ENCODE data around the gene TNFRSF8. TPM values are rescaled to one million over a fixed set of nuclear protein-coding genes. Genes with fewer than 3 reads are reported as not detected.

Gene TNFRSF8
- total RNA-seq, 1 donor from 2014 or later, result 0.52 TPM

DNA sequence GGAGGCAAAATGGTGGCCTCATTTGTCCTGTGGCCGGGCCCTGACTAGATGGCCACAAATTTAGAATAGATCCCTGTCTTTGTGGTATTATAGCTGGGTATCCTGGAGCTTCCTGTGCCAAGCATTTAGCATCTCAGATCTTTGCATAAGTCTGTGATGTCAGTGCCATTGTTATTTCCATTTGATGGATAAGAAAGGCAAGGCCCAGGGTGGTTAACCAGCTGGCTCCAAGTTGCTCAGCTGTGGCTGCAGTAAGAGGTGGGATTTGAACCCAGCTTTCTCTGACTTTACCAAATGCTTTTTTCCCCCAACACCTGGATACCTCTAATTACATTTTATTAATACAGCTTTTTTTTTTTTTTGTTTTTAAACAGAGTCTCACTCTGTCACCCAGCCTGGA is 11.7 kb upstream of the TNFRSF8 start:
- Histone ChIP-seq H3K4me1 (ENCODE audit: control insufficient read depth in 3 of 3, insufficient read depth in 3 of 3, low read length in 3 of 3) (peaks cover 22 to 26% (median 25%) of the 10 kb centered on the region in 3 donors), H3K27me3 (ENCODE audit: control insufficient read depth in 3 of 3, insufficient read depth in 3 of 3, low read length in 3 of 3) (peaks cover 0 to 4% (median 0%) of the 10 kb centered on the region in 3 donors), H3K36me3 (ENCODE audit: control insufficient read depth in 3 of 3, insufficient read depth in 3 of 3, low read length in 3 of 3) (no peaks in the 10 kb centered on the region), H3K9me3 (ENCODE audit: control insufficient read depth in 3 of 3, low read length in 3 of 3) (no peaks in the 10 kb centered on the region), H3K27ac (ENCODE audit: low read depth, low read length) (peak overlapping the region; percentile 94), H3K9ac (ENCODE audit: low read depth in 1 of 3, low read length in 3 of 3) (peak overlapping the region in 2 of 3 donors; percentile 66 to 76), H3K4me3 (ENCODE audit: low read length in 3 of 3) (no peak overlapping the region)

DNA sequence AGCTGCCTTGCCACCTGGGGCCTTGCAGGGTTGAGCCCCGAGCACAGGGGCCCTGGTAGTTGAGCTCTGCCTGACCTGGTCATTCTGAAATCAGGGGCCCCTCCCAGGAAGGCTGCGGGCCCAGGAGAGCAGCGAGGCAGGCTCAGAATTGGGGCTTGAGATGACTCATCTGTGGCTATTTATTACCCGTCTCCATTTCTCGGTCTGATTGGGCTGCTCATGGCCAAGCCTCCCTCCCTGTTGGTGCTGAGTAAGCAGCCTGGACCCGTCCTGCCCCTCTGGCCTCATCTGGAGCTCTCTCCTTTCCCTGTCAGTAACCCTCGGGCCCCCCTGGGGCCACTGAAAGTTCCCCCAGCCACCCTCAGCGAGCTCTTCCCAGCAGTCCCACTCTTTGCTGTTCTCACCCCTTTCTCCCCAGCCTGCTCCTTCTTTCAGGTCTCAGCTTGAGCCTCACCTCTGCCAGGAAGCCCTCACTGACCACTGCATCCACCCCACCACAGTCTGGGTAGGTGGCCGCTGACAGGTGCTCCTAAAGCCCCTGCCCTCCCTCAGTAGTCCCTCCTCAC is 11.0 kb upstream of the TNFRSF8 start:
- H3K9me3 ChIP-seq (ENCODE audit: control insufficient read depth in 3 of 3, low read length in 3 of 3), result no peaks in the 10 kb centered on the region
- H3K27me3 ChIP-seq (ENCODE audit: control insufficient read depth in 3 of 3, insufficient read depth in 3 of 3, low read length in 3 of 3), result no peaks in the 10 kb centered on the region
- peaks cover 22 to 26% (median 25%) of the 10 kb centered on the region in 3 donors for H3K4me1 ChIP-seq (ENCODE audit: control insufficient read depth in 3 of 3, insufficient read depth in 3 of 3, low read length in 3 of 3)
- no peaks in the 10 kb centered on the region for H3K36me3 ChIP-seq (ENCODE audit: control insufficient read depth in 3 of 3, insufficient read depth in 3 of 3, low read length in 3 of 3)
- H3K27ac ChIP-seq (ENCODE audit: low read depth, low read length), result peak overlapping the region; percentile 94
- H3K9ac ChIP-seq (ENCODE audit: low read depth in 1 of 3, low read length in 3 of 3), result peak overlapping the region; percentile 66 to 76 (median 75)
- H3K4me3 ChIP-seq (ENCODE audit: low read length in 3 of 3), result peak overlapping the region; percentile 5 to 45 (median 45)

GRCh38 chr1:12052997-12053686 is 10.0 kb upstream of the TNFRSF8 start:
- no peaks in the 10 kb centered on the region for H3K36me3 ChIP-seq (ENCODE audit: control insufficient read depth in 3 of 3, insufficient read depth in 3 of 3, low read length in 3 of 3)
- H3K4me1 ChIP-seq (ENCODE audit: control insufficient read depth in 3 of 3, insufficient read depth in 3 of 3, low read length in 3 of 3), result peaks cover 22 to 26% (median 25%) of the 10 kb centered on the region in 3 donors
- H3K4me3 ChIP-seq (ENCODE audit: low read length in 3 of 3), result peak overlapping the region in 1 of 3 donors; percentile 32
- no peaks in the 10 kb centered on the region for H3K9me3 ChIP-seq (ENCODE audit: control insufficient read depth in 3 of 3, low read length in 3 of 3)
- H3K27me3 ChIP-seq (ENCODE audit: control insufficient read depth in 3 of 3, insufficient read depth in 3 of 3, low read length in 3 of 3), result no peaks in the 10 kb centered on the region
- peak overlapping the region; percentile 94 for H3K27ac ChIP-seq (ENCODE audit: low read depth, low read length)
- H3K9ac ChIP-seq (ENCODE audit: low read depth in 1 of 3, low read length in 3 of 3), result peak overlapping the region in 1 of 3 donors; percentile 45

DNA sequence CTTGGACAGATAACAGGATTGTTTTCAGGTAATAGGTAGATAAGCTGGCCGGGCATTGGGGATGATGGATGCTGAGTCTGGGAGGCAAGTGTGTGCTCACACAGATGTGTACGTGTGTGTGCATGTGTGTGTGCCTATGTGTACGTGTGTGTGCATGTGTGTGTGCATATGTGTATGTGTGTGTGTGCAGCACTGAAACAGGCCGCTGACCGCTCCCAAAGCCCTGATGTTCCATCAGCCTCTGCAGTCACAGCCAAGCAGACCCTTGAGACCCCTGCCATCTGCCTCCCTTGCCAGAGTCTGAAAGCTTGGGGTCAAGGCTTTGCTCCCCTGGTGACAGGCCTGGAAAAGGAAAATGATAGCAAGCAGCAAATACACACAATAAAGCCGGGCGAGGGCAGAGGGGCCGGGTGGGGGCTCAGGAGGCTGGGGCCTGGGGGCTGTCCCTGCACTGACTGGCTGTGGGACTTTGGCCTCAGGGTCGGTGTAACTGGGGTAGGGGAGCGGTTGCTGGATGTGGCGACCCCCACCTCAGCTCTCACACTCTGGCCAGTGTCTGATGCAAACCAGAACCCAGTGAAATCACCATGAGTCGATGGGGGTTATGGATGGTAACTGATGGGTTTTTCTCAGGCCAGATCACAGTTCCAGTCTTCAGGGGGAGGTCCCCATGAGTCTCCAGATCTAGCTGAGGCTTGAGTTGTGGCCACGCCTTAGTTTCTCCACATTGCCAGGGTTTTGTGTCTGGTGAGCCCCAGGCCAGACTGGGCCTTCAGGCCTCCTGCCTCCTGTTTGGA is 9.2 kb upstream of the TNFRSF8 start:
- no peaks in the 10 kb centered on the region for H3K27me3 ChIP-seq (ENCODE audit: control insufficient read depth in 3 of 3, insufficient read depth in 3 of 3, low read length in 3 of 3)
- no peaks in the 10 kb centered on the region for H3K36me3 ChIP-seq (ENCODE audit: control insufficient read depth in 3 of 3, insufficient read depth in 3 of 3, low read length in 3 of 3)
- H3K4me3 ChIP-seq (ENCODE audit: low read length in 3 of 3), result no peak overlapping the region
- H3K9me3 ChIP-seq (ENCODE audit: control insufficient read depth in 3 of 3, low read length in 3 of 3), result no peaks in the 10 kb centered on the region
- H3K27ac ChIP-seq (ENCODE audit: low read depth, low read length), result peak overlapping the region; percentile 94
- H3K4me1 ChIP-seq (ENCODE audit: control insufficient read depth in 3 of 3, insufficient read depth in 3 of 3, low read length in 3 of 3), result peaks cover 22 to 26% (median 25%) of the 10 kb centered on the region in 3 donors
- peak overlapping the region in 1 of 3 donors; percentile 45 for H3K9ac ChIP-seq (ENCODE audit: low read depth in 1 of 3, low read length in 3 of 3)

- Histone ChIP-seq H3K27me3 (ENCODE audit: control insufficient read depth in 3 of 3, insufficient read depth in 3 of 3, low read length in 3 of 3) (peaks cover 0 to 7% (median 3%) of the 10 kb centered on the region in 3 donors), H3K27ac (ENCODE audit: low read depth, low read length) (no peak overlapping the region), H3K9ac (ENCODE audit: low read depth in 1 of 3, low read length in 3 of 3) (no peak overlapping the region), H3K9me3 (ENCODE audit: control insufficient read depth in 3 of 3, low read length in 3 of 3) (no peaks in the 10 kb centered on the region), H3K4me3 (ENCODE audit: low read length in 3 of 3) (no peak overlapping the region), H3K36me3 (ENCODE audit: control insufficient read depth in 3 of 3, insufficient read depth in 3 of 3, low read length in 3 of 3) (no peaks in the 10 kb centered on the region), H3K4me1 (ENCODE audit: control insufficient read depth in 3 of 3, insufficient read depth in 3 of 3, low read length in 3 of 3) (peaks cover 22 to 26% (median 25%) of the 10 kb centered on the region in 3 donors)
Measured at GRCh38 chr1:12055259-12055658, 7.8 kb upstream of the TNFRSF8 start.

DNA sequence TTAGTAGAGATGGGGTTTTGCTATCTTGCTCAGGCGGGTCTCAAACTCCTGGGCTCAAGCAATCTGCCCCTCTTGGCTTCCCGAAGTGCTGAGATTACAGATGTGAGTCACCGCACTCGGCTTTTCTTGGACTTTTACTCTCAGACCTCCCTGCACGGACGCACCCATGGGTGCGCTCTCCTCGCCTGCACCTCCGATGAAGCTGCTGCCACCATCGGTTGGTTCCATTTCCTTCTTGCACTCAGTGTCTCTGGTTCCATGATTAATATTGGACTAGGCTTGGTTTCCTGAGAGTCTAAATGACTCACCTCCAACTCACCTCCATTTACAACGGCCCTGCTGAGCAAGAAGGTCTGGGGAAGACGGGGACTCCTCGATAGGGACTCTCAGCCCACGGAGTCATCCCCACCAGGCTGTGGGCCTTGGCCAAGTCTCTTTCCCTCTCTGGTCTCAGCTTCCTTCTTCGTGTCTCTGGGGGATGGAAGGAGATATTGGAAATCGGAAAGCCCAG is 6.7 kb upstream of the TNFRSF8 start:
- Histone ChIP-seq H3K4me1 (ENCODE audit: control insufficient read depth in 3 of 3, insufficient read depth in 3 of 3, low read length in 3 of 3) (peaks cover 22 to 25% (median 24%) of the 10 kb centered on the region in 3 donors), H3K27ac (ENCODE audit: low read depth, low read length) (no peak overlapping the region), H3K9me3 (ENCODE audit: control insufficient read depth in 3 of 3, low read length in 3 of 3) (no peaks in the 10 kb centered on the region), H3K27me3 (ENCODE audit: control insufficient read depth in 3 of 3, insufficient read depth in 3 of 3, low read length in 3 of 3) (peaks cover 0 to 9% (median 3%) of the 10 kb centered on the region in 3 donors), H3K9ac (ENCODE audit: low read depth in 1 of 3, low read length in 3 of 3) (no peak overlapping the region), H3K36me3 (ENCODE audit: control insufficient read depth in 3 of 3, insufficient read depth in 3 of 3, low read length in 3 of 3) (no peaks in the 10 kb centered on the region), H3K4me3 (ENCODE audit: low read length in 3 of 3) (no peak overlapping the region)

- peaks cover 12 to 15% (median 15%) of the 10 kb centered on the region in 3 donors for H3K4me1 ChIP-seq (ENCODE audit: control insufficient read depth in 3 of 3, insufficient read depth in 3 of 3, low read length in 3 of 3)
- no peaks in the 10 kb centered on the region for H3K36me3 ChIP-seq (ENCODE audit: control insufficient read depth in 3 of 3, insufficient read depth in 3 of 3, low read length in 3 of 3)
- H3K4me3 ChIP-seq (ENCODE audit: low read length in 3 of 3), result no peak overlapping the region
- no peaks in the 10 kb centered on the region for H3K9me3 ChIP-seq (ENCODE audit: control insufficient read depth in 3 of 3, low read length in 3 of 3)
- no peak overlapping the region for H3K27ac ChIP-seq (ENCODE audit: low read depth, low read length)
- no peak overlapping the region for H3K9ac ChIP-seq (ENCODE audit: low read depth in 1 of 3, low read length in 3 of 3)
- H3K27me3 ChIP-seq (ENCODE audit: control insufficient read depth in 3 of 3, insufficient read depth in 3 of 3, low read length in 3 of 3), result peaks cover 0 to 15% (median 3%) of the 10 kb centered on the region in 3 donors
Measured at GRCh38 chr1:12057382-12057781, 5.7 kb upstream of the TNFRSF8 start.

GRCh38 chr1:12057940-12058687 is 5.0 kb upstream of the TNFRSF8 start:
- no peaks in the 10 kb centered on the region for H3K9me3 ChIP-seq (ENCODE audit: control insufficient read depth in 3 of 3, low read length in 3 of 3)
- H3K4me1 ChIP-seq (ENCODE audit: control insufficient read depth in 3 of 3, insufficient read depth in 3 of 3, low read length in 3 of 3), result peaks cover 5 to 9% (median 9%) of the 10 kb centered on the region in 3 donors
- peaks cover 5 to 20% (median 9%) of the 10 kb centered on the region in 3 donors for H3K27me3 ChIP-seq (ENCODE audit: control insufficient read depth in 3 of 3, insufficient read depth in 3 of 3, low read length in 3 of 3)
- H3K9ac ChIP-seq (ENCODE audit: low read depth in 1 of 3, low read length in 3 of 3), result no peak overlapping the region
- H3K27ac ChIP-seq (ENCODE audit: low read depth, low read length), result no peak overlapping the region
- H3K4me3 ChIP-seq (ENCODE audit: low read length in 3 of 3), result no peak overlapping the region
- H3K36me3 ChIP-seq (ENCODE audit: control insufficient read depth in 3 of 3, insufficient read depth in 3 of 3, low read length in 3 of 3), result no peaks in the 10 kb centered on the region

DNA sequence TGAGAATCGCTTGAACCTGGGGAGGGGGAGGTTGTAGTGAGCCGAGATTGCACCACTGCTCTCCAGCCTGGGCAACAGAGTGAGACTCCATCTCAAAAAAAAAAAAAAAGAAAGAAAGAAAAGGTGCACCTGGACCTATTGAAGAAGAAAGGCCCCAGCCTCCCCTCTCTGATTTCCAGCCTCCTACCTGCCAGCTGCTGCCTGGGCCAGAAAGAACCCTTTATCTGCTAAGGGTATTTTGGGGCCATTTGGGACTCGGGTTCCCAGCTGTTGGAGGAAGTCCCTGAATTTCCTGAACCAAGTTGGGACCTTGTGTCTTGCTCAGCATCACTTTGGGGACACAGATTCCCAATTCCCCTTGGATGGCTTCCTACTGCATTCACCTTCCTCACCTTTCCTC is 3.9 kb upstream of the TNFRSF8 start:
- no peak overlapping the region for H3K27ac ChIP-seq (ENCODE audit: low read depth, low read length)

More for the DNA sequence above, 3.9 kb upstream of the TNFRSF8 start:
- no peak overlapping the region for H3K9ac ChIP-seq (ENCODE audit: low read depth in 1 of 3, low read length in 3 of 3)
- no peaks in the 10 kb centered on the region for H3K9me3 ChIP-seq (ENCODE audit: control insufficient read depth in 3 of 3, low read length in 3 of 3)
- H3K27me3 ChIP-seq (ENCODE audit: control insufficient read depth in 3 of 3, insufficient read depth in 3 of 3, low read length in 3 of 3), result peaks cover 16 to 31% (median 20%) of the 10 kb centered on the region in 3 donors
- H3K36me3 ChIP-seq (ENCODE audit: control insufficient read depth in 3 of 3, insufficient read depth in 3 of 3, low read length in 3 of 3), result no peaks in the 10 kb centered on the region
- H3K4me1 ChIP-seq (ENCODE audit: control insufficient read depth in 3 of 3, insufficient read depth in 3 of 3, low read length in 3 of 3), result peaks cover 0 to 11% (median 10%) of the 10 kb centered on the region in 3 donors
- no peak overlapping the region for H3K4me3 ChIP-seq (ENCODE audit: low read length in 3 of 3)
